ENCODE data around the gene P2RX7.

Gene P2RX7

GRCh38 chr12:121132601-121133481 lies at the start of gene P2RX7:
Gene P2RX7 (plus strand): TSS chr12:121132876. CDS start chr12:121132971, 95 bp downstream.
- DNase-seq (ENCODE audit: low read depth in 2 of 2), result no peak

GRCh38 chr12:121084229-121084628 lies 48.4 kb upstream of the P2RX7 start:
- no peak for DNase-seq (ENCODE audit: low read depth in 2 of 2)

GRCh38 chr12:121085069-121085468 lies 47.6 kb upstream of the P2RX7 start:
- DNase-seq (ENCODE audit: low read depth in 2 of 2), result no peak

DNA sequence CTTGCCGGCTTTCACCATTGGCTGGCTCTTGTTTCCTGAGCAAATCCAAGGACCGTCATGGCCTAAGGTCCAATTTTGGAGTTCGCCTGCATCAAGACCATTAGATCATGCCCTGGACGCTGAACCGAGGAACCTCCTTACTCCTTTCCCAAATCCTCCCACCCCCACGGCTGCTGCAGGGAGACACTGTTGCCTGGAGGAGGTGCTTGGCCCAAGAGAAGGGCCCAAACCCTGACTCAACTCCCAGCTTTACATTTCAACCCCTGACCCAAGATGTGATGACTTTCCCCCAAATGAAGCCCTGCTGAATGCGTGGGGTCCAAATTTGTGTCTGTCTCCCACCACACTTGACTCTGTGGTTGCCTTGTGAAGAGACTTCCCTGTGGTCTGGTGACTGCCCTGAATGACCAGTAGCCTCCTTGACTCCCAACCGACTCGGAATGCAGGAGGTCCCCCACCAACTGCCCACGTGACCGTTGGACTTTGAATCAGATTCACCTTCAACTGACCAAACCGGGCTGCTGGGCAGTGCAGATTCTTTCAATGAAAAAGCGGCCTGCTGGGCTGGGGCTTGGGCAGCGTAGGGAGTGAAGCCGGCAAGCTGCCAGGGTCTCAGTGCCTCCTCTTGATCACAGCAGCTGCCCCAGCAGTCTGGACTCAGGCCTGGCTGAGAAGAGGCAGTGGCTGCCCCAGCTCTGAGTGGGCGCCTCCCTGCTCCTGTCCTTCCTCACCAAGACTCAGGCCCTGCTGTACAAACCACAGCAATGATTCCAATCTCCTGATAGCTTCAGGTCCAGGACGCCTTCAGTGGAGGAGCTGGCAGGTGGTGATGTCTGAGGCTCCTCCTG lies 46.9 kb upstream of the P2RX7 start:
- no peak for DNase-seq (ENCODE audit: low read depth in 2 of 2)

GRCh38 chr12:121086781-121087295 lies 45.8 kb upstream of the P2RX7 start:
- DNase-seq (ENCODE audit: low read depth in 2 of 2), result no peak

GRCh38 chr12:121087467-121088194 lies 45.0 kb upstream of the P2RX7 start:
- DNase-seq (ENCODE audit: low read depth in 2 of 2), result no peak

DNA sequence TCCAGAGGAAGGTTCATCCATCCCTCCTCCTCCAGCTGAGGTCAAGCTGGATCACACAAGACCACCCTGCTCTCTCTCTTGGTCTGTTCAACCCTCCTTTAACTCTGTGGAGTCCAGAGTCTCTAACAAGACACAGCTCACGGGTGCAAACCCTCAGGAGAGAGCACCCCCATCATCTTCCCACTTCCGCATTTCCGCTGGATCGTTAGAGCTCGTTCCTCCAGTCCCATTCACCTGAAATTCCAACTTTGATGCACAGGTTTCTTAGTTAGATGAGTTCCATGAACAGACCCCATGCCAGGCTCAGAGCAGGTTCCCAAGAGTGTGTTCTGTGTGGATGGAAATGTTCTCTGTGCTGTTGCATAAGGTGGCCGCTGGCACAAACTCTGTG lies 44.5 kb upstream of the P2RX7 start:
- DNase-seq (ENCODE audit: low read depth in 2 of 2), result no peak

DNA sequence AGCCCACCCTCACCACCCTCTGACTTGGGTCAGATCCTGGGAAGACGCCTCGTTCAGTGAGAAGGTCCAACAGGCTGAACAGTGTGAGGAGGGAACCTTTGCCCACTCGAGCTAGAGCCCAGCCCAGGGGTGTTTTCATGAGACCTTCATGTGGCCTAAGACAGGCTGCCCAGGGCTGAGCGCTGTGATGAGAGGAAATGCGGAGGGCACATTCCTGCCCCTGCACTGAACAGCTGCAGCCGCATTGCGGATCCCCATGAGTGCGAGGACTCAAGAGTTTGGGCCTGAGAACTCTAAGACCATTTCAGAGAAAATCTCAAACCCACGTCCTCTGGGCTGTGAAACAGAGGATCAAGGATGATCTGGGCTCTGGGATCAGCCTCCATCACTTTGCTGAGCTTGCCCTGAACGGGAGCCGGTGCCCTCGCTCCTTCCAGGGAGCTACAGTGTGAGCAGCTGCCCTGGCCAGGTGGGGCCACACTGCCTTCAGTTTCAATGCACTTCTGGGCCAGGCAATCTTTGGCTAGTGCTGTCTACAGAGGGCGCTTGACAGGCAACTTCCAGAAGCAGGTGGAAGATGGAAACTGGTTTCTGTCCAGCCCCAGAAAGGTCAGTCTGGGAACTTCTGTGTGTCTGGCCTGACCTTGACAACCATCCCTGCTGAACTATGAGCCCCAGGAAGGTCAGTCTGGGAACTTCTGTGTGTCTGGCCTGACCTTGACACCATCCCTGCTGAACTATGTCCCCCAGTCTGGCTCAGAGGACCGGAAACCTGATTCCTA lies 43.5 kb upstream of the P2RX7 start:
- no peak for DNase-seq (ENCODE audit: low read depth in 2 of 2)

- no peak for DNase-seq (ENCODE audit: low read depth in 2 of 2)
Observed at GRCh38 chr12:121089813-121090430, 42.8 kb upstream of the P2RX7 start.

- no peak for DNase-seq (ENCODE audit: low read depth in 2 of 2)
Observed at GRCh38 chr12:121090586-121091514, 41.8 kb upstream of the P2RX7 start.

- no peak for DNase-seq (ENCODE audit: low read depth in 2 of 2)
Observed at GRCh38 chr12:121092034-121092433, 40.6 kb upstream of the P2RX7 start.

- DNase-seq (ENCODE audit: low read depth in 2 of 2), result no peak
Observed at GRCh38 chr12:121093487-121093891, 39.2 kb upstream of the P2RX7 start.

DNA sequence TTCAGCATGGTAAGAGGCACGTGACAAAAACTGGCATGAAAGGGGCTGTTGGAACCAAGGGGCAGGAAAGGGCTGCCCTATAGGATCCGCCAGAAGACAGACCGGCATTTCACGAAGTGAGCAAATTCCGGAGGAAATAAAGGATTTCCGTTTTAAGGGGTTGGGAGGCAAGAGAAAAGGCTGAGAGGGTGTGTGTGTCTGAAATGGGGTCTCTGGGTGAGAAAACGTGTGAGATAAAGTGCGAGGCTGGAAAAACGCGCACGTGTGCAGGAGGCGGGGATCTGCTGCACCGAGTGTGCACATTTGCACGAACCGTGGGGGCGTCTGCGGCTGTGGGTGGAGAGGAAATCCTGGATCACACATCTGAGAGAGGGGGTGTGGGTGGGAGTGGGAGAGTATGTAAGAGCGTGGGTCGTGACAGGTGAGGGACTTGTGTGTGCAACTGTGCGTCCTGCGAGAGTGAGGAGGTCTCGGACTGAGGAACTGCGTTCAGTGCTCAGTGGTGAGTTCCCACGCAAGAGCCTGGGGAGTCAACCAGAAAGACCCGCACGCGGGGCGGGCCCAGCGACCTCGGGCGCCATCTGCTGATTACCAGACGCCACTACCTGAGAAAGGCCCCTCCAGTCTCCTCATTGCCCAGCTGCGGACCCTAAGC lies 37.0 kb upstream of the P2RX7 start:
- peak; percentile 20 to 21 for DNase-seq (ENCODE audit: low read depth in 2 of 2)

DNA sequence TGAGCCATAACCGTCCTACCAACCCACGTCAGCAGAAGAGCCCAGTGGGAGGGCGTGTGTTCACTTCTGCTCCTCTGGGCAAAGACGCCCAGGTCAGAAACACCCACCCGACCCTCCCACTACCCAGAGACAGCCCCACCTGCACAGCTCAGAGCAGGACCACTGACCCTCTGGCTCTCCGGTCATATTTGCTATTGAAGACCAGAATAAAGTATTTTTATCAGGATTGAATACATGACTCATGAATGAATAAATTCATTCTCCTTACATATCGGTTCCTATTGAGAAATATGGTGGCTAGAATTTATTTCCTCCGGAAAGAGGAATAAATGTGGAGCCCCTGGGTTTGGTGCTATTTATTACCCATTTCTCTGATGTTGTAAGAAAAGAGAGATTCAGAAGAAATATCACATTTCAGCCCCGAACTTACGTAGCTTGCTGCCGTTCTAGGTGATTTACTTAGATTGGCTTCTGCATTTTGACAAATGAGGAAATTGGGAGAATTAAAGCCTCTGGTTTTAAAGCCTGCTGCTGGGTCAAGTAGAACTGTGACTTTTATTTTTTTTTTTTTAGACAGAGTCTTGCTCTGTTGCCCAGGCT lies 36.4 kb upstream of the P2RX7 start:
- DNase-seq (ENCODE audit: low read depth in 2 of 2), result no peak

- DNase-seq (ENCODE audit: low read depth in 2 of 2), result no peak
Observed at GRCh38 chr12:121099779-121100178, 32.9 kb upstream of the P2RX7 start.

DNA sequence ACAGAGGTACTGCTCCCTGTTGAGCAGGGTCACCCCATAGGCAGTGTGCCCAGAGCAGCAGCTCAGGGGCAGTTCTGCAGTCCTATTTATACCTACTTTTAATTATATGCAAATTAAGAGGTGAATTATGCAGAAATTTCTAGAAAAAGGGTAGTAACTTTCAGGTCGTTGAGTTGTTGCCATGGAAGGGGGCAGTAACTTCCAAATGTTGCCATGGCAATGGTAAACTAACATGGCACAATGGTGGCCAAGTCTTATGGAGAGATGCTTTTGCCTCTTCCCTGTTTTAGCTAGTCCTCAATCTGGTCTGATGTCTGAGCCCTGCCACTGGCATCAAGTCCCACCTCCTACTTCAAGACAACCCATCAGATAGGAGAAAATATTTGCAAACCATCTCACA lies 30.4 kb upstream of the P2RX7 start:
- no peak for DNase-seq (ENCODE audit: low read depth in 2 of 2)

DNA sequence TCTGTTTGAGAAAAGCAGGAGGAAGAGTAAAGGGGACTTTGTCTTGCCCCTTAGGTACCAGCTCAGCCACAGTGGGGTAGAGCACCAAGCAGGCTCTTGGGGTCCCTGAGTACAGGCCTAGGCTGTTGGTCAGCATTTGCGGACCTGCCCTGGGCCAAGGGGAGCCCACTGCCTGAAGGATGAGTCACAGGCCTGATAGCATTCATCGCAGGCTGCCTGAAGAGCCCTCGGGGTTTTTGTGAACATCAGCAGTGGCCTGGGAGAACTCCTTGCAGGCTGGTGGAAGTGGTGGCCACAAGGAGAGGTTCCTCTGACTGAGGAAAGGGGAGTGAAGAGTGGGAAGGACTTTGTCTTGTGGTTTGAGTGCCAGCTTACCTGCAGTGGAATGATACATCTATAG lies 25.0 kb upstream of the P2RX7 start:
- no peak for DNase-seq (ENCODE audit: low read depth in 2 of 2)

- no peak for DNase-seq (ENCODE audit: low read depth in 2 of 2)
Observed at GRCh38 chr12:121108492-121108891, 24.2 kb upstream of the P2RX7 start.

Measured in fibroblast of skin of left quadriceps (primary cell).